Cardiac septum (tissue), 1 donor: ENCODE measurements around the gene RPL3. TPM values are rescaled to one million over a fixed set of nuclear protein-coding genes. Genes with fewer than 3 reads are reported as not detected.
A peak's percentile ranks its signal among the peaks of the same experiment; 100 is the strongest.

Experiments used
- DNase-seq: peaks from one replicate; pipeline ENCODE4 v3.0.0-alpha.2; 2020; ENCODE audit warnings: low spot score
- intact Hi-C: fragments of 100-400 bp; cut with DNase I; formaldehyde crosslinking; loops from one replicate; pipeline ENCODE4 v1.14.0; 2022
- total RNA-seq: library from RNA; stranded (reverse); fragmentation: NEBNext Ultra II Directional; extraction: Animal tissue kit (Norgen Biotek cat#: 25700); gene quantifications from one replicate; pipeline ENCODE4 v1.2.1, GENCODE V29; 2021
- donor health status: DM: no; HTN: no; CAD: no.

The RPL3 gene
- total RNA-seq, 1 donor from 2014 or later: 317 TPM

DNA sequence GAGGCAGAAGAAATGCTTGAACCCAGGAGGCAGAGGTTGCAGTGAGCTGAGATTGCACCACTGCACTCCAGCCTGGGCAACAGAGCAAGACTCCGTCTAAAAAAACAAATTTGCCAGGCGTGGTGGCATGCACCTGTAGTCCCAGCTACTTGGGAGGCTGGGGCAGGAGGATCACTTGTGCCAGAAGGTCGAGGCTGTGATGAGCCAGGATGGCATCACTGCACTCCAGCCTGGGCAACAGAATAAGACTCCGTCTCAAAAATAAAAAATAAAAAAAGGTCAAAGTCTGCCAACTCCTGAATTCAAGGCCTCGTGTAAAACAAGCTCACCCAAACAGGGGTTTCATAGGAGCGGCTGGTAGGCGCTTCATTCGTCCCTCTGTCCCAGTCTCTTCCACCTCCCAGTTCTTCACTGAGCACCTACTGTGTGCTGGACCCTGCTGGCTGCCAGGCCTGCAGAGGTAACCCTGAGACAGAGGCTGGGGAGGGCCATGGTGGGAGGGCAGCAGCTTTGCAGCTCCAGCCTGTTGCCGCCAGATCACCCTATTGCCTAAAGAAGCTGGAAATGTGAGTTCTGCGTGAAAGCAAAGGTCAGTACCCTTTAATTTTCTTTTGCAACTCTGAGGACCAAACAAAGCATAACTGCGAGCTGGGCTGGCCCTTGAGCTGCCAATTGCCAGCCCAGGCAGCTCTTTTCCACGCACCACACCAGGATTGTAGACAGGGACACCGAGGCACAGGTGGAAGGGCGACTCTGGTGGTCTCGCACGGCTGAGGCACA lies 15.3 kb downstream of the RPL3 start:
- intact Hi-C loops: no loop called here
- no peak for DNase-seq

DNA sequence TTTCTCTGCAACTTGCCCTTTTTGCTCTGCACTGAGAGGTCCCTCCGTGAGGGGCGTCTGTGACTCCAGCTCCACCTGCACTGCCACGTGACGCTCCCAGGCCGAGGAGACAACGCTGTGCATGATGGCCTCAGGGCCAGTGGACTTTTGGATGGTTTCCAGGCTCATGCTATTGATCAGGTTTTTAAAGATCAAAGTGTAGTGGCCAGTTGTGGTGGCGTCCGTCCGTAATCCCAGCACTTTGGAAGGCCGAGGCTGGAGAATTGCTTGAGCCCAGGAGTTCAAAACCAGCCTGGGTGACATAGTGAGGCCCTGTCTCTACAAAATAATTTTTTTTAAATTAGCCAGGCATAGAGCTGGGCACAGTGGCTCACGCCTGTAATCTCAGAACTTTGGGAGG lies 16.1 kb downstream of the RPL3 start:
- no peak for DNase-seq
- intact Hi-C loops: no loop called here

DNA sequence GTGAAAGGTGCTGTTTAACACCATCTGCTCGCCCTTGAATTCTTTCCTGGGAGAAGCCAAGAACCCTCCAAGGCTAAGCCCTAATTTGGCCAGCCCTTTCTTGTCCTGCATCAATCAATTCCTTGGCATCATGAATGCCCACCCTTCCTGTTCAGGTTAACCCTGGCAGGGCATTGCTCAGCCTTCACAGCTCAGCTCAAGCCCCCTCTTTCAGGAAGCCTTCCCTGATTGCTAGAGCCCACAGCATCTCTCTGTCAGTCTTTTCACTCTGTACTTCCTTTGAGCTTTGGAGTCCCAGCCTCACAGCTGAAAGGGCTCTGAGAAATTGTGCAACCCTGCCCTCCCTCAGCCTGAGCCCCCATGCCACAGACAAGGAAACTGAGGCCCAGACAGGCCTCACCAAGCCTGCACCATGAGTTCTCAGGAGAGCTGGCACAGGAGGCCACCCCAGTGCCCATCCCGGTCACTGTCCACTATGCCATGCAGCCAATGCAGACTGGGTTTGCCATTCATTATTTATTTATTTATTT lies 16.9 kb downstream of the RPL3 start:
- no peak for DNase-seq
- intact Hi-C loops: no loop called here

DNA sequence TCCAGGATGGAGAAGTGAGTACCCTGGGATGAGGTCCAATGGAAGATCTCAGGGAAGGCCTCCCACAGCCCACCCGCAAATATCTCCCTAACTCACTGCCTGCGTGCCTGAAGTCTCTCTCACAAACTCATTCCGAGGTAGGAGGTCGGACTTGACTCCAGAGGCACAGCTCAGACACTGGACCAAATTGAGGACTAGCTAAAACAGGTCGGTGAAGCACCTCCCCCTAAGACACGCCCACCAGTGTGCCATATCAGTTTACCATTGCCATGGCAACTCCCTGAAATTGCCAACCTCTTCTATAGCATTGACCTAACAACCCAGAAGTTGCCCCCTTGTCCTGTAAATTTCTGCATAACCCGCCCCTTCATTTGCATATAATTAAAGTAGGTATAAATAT lies 17.5 kb downstream of the RPL3 start:
- no peak for DNase-seq
- intact Hi-C loops: no loop called here

DNA sequence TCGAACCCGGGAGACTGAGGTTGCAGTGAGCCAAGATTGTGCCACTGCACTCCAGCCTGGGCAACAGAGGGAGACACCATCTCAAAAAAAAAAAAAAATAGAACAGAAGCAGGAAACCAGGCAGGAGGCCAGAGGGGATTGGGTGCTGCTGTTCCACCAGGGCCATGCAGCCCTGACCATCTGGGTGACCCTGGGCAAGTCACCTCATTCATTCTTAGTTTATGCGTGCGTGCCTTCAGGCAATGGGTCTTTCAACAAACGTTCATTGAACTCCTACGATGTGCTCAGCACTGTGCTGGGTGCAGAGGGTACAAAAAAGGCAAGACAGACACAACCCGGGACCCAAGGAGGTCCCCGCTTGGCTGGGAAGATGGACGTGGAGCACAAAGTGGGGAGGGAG lies 18.3 kb downstream of the RPL3 start:
- intact Hi-C loops: no loop called here
- DNase-seq: no peak

DNA sequence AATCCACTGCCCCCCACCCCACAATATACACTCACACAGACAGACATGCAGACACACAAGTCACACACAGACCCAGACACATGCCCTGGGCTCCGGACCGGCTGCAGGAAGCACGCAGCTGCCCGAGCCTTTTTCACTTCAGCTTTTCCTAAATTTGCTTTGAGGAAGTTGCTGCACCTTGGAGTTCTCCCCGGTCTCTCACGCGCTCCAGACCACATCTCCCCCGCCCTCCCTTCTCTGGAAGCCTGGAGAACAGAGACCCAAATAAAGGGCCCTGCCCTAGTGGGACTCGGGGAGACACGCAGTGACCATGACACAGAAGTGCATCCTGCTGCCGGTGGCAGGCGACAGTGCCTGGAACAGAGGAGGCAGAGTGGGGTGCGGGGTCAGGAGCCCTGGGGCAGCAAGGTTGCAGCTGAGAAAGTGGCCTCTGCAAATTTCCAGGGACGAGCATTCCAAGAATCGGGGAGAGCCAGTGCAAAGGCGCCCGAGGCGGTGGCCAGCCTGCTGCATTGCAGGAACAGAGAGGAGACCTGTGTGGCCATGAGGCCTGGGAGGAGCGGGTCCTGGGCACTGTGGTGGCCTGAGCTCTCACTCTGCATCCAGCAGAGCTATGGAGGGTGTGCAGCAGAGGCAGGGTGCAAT lies 19.1 kb downstream of the RPL3 start:
- intact Hi-C loops: no loop called here
- no peak for DNase-seq

DNA sequence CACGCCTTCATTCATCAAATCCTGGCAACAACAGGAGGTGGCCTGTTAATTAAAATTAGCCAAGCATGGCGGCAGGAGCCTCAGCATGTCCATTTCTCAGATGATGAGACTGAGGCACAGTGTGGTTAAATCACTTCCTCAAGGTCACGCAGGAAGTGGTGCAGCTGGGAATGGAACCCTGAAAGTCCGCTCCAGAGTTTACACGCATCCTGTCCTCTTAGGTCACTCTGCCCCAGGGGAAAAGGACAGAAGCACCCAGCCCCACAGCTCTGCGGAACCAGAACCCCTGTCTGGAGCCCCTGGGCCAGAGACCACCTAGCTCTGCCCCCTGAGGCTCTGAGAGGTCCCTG lies 19.6 kb downstream of the RPL3 start:
- no peak for DNase-seq
- intact Hi-C loops: no loop called here

DNA sequence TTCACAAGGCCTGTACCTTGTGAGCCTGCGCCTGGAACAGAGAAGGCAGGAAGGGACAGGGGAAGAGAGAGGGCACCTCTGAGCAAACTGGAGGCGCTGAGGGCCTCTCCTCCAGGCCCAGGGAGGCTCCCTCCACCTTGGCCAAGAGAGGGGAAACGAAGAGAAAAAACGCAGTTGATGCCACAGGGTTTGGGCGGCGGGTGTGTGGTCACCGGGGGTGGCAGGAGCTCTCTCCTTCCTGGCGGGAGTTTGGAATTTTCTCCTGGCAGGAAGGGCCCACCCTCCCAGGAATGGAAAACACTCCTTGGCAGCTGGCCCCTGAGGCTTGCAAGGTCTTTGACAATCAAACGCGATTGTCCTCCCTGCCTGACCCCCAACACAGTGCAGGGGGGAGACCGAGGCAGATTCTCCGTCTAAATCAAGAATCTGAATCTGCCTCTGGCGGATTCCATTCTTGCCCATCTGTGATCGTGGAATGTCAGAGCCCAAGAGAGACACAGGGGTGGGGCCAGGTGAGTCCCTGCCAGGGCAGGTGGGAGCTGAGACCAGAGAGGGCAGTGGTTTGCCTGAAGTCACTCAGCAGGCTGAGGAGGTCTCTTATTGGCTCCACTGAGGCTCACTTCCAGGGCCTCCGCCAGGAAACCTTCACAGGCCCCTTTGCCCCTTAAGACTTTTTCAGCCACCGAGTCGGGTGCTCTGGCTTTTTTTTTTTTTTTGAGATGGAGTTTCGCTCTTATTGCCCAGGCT lies 21.0 kb downstream of the RPL3 start:
- no peak for DNase-seq
- intact Hi-C loops: no loop called here

DNA sequence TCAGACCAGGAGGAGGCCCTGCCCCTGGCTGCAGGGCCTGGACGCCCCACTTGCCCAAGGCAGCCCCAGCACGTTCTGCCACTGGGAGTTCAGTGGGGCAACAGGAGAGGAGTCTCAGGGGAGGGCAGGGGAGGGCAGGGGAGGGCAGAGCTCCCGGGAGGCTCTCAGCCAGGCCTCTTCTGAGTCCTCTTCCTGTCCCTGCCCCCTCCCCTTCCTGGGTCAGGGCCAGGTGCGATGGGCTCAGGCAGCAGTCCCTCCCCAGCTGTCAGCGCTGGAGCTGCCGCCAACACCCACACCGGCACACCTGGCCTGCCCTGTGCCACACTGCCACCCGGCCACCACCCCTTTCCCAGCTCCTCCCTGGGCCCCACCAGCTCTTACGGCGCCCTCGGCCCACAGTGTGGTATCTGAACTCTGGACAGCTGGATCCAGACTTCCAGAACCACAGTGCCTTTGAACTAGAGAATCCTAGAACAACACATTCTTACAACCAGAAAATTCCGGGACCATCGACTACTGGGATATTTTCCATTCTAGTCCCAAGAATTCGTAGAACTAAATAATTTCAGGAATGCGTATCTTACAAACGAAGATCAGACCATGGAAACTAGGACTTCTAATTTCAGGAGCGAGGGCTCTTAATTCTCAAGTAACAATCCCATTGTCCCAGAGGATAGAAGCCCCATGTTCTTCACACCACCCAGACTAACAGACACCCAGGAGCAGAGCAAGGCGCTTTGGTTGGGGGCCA lies 21.8 kb downstream of the RPL3 start:
- intact Hi-C loops: no loop called here
- DNase-seq: no peak

DNA sequence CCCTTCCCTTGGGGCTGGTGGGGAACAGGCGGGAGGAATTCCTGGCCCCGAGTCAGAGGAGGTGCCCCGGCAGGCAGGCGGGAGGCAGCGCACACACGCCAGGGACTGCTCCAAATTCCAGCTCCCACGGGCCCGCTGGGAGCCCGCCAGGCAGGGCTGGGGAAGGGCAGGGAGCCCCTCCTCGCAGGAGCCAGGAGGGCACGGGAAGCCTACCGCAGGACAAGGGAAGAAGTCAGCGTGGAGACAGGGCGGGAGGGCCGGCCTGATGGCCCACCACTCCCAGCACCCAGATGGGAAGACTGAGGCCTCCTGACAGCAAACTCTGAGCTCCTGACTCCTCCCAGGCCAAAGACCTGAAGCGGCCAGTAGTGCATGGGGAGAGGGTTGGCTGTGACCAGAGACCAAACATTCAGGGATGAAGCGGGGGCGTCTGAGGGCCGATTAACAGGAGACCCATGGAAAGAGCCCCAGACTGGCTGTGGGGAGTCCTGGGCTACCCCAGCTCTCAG lies 22.4 kb downstream of the RPL3 start:
- no peak for DNase-seq
- intact Hi-C loops: no loop called here

DNA sequence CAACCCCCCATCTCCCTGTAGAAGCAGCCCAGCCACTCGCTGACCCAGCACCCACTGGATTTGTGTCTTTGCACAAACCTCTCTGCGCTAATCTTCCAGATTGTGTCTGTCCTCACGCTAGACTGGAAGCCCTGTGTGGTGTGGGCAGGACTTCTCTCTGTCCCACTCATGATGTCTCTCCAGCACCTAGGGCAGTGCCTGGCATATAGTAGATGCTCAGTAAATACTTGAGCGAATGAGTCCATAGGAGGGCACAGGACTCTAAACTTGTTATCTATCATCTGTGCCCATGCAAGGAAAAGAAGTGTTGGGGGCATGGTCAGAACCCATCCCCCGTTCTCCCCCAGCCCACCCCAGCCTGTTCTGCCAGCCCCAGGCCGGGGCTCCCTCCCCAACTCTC lies 22.9 kb downstream of the RPL3 start:
- intact Hi-C loops: no loop called here

DNA sequence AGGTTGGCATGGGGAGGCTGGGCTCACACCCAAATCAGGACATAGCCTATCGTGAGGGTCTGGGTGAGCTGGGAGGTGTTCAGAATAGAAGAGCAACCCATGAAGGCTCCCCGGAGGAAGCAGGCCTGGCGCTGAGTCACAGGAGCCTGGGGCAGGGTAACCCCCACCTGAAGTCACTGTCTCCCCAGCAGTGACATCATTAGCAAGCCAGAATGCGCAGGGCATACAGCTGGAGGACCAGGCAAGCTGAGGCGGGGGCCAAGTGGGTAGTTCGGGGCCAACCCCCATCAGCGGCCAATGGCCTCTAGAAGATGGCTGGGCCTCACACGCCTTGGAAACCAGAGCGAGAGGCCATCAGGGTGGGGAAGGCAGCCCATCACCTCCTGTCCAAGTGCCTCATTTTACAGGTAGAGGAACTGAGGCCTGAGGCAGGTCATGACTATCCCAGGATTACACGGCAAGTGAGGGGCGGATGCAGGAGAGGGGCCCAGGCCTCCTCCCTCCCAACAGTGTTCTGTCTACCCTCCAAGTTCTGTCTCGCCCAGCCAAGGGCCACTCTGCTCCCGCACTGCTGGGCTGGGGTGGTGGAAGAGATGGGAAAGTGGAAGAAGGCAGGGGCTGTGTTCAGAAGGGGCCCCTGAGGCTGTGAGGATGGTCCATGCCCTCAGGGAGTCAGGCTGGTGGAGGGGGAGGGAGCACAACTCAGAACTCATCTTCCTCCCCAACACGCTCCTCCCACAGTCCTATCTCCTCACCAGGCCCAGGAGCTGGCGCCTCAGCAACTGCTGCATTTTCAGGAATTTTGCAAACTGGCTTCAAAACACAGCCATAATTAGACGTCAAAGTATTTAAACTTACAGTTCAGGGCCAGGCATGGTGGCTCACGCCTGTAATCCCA lies 24.6 kb downstream of the RPL3 start:
- intact Hi-C loops: no loop called here
- no peak for DNase-seq

More for the DNA sequence above, 22.9 kb downstream of the RPL3 start:
- no peak for DNase-seq

DNA sequence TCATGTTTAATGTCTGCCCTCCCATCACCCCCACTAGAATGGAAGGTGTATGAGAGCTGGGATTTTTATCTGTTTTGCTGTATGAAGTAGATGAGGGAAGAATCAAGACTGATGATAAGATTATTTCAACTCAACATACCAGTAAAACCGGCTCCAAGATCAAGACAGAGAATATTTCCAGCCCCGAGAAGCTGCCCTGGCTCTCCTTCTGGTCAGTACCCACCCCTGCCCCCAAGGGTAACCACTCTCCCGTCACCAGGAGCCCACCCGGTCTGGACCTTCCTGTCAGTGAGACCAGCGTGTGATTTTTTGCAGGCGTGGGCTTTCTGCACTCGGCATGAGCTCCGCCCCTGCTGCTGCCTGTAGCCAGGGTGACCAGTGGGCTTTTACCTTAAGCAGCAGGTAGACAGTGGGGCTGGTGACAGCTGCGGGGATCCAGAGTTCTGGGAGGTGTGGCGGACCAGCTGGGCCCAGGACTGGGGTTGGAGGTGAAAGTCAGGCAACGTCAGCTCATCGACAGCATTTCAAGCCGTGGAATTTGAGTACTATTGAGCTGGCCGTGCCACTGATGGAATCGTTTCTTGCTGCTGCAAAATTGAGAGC lies 25.6 kb downstream of the RPL3 start:
- no peak for DNase-seq
- intact Hi-C loops: no loop called here

DNA sequence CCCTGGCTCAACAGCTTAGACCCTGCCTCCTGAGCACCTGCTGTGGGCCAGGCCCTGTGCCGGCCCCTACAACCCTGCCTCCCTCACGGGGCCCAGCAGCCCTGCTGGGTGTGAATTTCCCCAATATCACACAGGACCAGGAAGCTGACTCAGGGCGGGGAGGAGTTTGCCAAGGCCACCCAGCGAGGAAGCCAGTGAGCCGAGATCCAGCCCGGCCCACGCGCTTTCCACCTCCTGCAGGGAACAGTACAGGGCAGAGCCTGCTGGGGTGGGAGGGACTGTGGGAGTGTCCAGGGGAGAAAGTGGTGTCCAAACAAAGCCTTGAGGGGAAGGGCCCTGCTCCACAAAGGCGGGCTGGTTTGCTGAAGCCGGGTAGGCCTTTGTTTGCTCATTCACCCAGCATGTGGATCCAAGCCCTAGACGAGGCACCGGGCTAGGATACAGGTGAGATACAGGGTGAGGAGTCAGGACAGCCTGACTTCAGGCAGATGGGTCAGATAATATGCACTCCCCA lies 26.8 kb downstream of the RPL3 start:
- peak; percentile 95 for DNase-seq
- intact Hi-C loops: no loop called here

DNA sequence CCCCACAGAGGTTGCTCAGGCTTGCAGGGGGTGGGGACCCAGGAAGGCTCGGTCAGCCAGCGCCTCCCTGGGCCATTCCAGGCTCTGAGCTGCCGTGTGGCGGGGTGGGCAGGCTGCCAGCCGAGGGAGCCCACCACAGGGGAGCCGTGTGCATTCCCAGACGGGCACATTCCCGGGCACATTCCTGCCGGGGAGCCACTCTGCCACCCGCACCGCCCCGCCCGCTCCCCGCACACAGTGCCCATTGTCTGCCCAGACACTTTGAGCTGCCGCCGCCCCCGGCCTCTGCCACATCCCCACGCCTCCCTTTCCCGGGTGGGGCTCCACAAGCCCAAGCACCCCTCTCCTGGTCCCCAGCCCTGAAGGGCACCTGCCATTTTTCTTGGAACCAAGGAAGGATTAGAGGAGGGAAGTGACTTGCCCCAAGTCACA lies 27.4 kb downstream of the RPL3 start:
- intact Hi-C loops: no loop called here
- no peak for DNase-seq

DNA sequence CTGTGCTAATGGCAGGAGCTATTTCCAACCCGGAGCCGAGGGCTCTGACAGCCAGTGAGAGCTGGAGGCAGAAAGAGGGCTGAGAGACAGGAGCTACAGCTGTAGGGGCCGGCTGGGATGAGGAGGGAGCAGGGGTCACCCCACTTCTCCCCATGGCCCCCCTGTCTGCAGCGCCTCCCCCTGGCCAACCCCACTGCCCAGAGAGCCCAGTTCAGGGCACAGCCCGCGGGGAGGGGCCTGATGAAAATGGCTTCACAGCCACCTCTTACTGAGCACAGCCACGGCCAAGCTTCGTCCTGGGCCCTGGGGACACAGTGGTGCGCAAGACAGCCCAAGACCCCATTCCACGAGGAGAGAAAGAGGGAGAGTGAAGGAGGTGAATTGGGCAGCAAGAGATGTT lies 27.9 kb downstream of the RPL3 start:
- no peak for DNase-seq
- intact Hi-C loops: no loop called here

DNA sequence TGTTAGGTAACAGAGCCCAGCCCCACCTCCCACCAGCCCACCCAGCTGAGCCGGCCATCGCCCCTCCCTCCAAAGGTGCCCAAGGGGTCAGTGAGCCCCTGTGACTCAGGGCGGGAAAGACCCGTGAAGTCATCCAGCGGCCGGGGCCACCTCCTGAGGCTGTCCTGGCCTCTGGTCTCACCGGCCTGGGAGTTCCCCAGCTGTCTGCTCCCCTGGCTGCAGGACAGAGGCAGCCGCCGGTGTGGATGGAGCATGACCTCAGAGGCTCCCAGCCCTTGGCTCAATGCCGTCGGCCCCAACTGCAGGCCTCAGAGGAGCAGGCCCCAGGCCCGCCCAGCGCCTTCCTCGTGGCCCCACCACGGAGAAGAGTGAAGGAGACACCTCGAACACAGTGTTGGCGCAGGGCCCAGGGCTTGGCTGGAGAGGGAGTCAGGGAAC lies 28.7 kb downstream of the RPL3 start:
- no peak for DNase-seq
- intact Hi-C loops: no loop called here
